DOHH2 (cell line): ENCODE data around the gene TNFAIP3.

Source experiments
- H3F3A ChIP-seq: fragments of 200-600 bp; sonication (generic), shearing (Covaris generic); 2 replicates; pipeline ENCODE4 v1.6.0; 2016; ENCODE audit warnings: antibody characterized with exemption, mild to moderate bottlenecking; ENCODE audit not compliant: control insufficient read depth, insufficient read depth
- H3K27ac ChIP-seq: fragments of 200-600 bp; sonication (generic); 2 replicates; pipeline ENCODE4 v1.5.1; 2014; ENCODE audit warnings: low read depth, mild to moderate bottlenecking, low read length, moderate library complexity
- H3K27me3 ChIP-seq: fragments of 200-600 bp; sonication (generic); 2 replicates; pipeline ENCODE4 v1.6.1; 2014; ENCODE audit warnings: mild to moderate bottlenecking, low read length, mixed read lengths; ENCODE audit not compliant: control insufficient read depth
- H3K36me3 ChIP-seq: fragments of 200-600 bp; sonication (generic); 2 replicates; pipeline ENCODE4 v1.6.1; 2014; ENCODE audit warnings: mild to moderate bottlenecking, low read length, moderate library complexity, mixed read lengths; ENCODE audit not compliant: control insufficient read depth
- H3K4me1 ChIP-seq: fragments of 200-600 bp; sonication (generic); 2 replicates; pipeline ENCODE4 v1.6.1; 2014; ENCODE audit warnings: mild to moderate bottlenecking, low read length, mixed read lengths; ENCODE audit not compliant: control insufficient read depth
- H3K4me2 ChIP-seq: fragments of 200-600 bp; sonication (generic); 2 replicates; pipeline ENCODE4 v1.6.0; 2014; ENCODE audit warnings: mild to moderate bottlenecking, low read length, moderate library complexity
- H3K4me3 ChIP-seq: fragments of 200-600 bp; sonication (generic); 2 replicates; pipeline ENCODE4 v1.5.1; 2014; ENCODE audit warnings: mild to moderate bottlenecking, low read length, mixed read lengths
- H3K79me2 ChIP-seq: fragments of 200-600 bp; sonication (generic); 2 replicates; pipeline ENCODE4 v1.6.1; 2014; ENCODE audit warnings: mild to moderate bottlenecking, low read length, mixed read lengths; ENCODE audit not compliant: control insufficient read depth
- H3K9me2 ChIP-seq: fragments of 200-600 bp; sonication (generic); replicated peaks from 2 replicates; pipeline ENCODE4 v1.6.1; 2014; ENCODE audit warnings: mild to moderate bottlenecking, low read length, mixed read lengths; ENCODE audit not compliant: control insufficient read depth
- H3K9me3 ChIP-seq: fragments of 200-600 bp; sonication (generic); 2 replicates; pipeline ENCODE4 v1.6.1; 2014; ENCODE audit warnings: antibody characterized with exemption, low read length, mixed read lengths; ENCODE audit not compliant: control insufficient read depth, insufficient read depth
- H4K20me1 ChIP-seq: fragments of 200-600 bp; sonication (generic); 2 replicates; pipeline ENCODE4 v1.6.0; 2014; ENCODE audit warnings: low read depth, mild to moderate bottlenecking, antibody characterized with exemption, low read length, moderate library complexity; ENCODE audit not compliant: control insufficient read depth, insufficient read depth
- CTCF ChIP-seq: fragments of 200-600 bp; sonication (generic); IDR thresholded peaks from one replicate; pipeline ENCODE4 v1.5.1; 2014; ENCODE audit warnings: antibody characterized with exemption, mild to moderate bottlenecking, low read depth, low read length; ENCODE audit not compliant: poor library complexity, severe bottlenecking
- EZH2phosphoT487 ChIP-seq: fragments of 200-600 bp; sonication (generic); IDR thresholded peaks from 2 replicates; pipeline ENCODE4 v1.6.1; 2017; ENCODE audit warnings: borderline replicate concordance, mild to moderate bottlenecking, antibody characterized with exemption, low read length, moderate library complexity, mixed read lengths

The TNFAIP3 gene

GRCh38 chr6:137862419-137863090, 4.5 kb upstream of the TNFAIP3 start:
- Histone ChIP-seq H3F3A (no peaks in the 10 kb centered on the region), H3K4me3 (no peak overlapping the region), H3K9me3 (no peaks in the 10 kb centered on the region), H3K9me2 (no peaks in the 10 kb centered on the region), H3K79me2 (no peaks in the 10 kb centered on the region), H3K4me2 (no peak overlapping the region), H3K27ac (no peak overlapping the region), H3K4me1 (peaks cover 12% of the 10 kb centered on the region), H3K36me3 (no peaks in the 10 kb centered on the region), H4K20me1 (no peaks in the 10 kb centered on the region), H3K27me3 (no peaks in the 10 kb centered on the region; the same call in 1 of the 2 replicates)
- TF ChIP-seq CTCF, result no peak
- no peak for TF ChIP-seq EZH2phosphoT487

- H3K36me3 ChIP-seq, result no peaks in the 10 kb centered on the region
- peaks cover 3% of the 10 kb centered on the region; the same call in 1 of the 2 replicates for H3K27me3 ChIP-seq
- H3K4me3 ChIP-seq, result no peak overlapping the region
- H3K9me2 ChIP-seq, result no peaks in the 10 kb centered on the region
- no peaks in the 10 kb centered on the region for H3K79me2 ChIP-seq
- peaks cover 18% of the 10 kb centered on the region for H3K4me1 ChIP-seq
- TF ChIP-seq EZH2phosphoT487 (no peak), CTCF (no peak)
- H4K20me1 ChIP-seq, result no peaks in the 10 kb centered on the region
- no peak overlapping the region for H3K27ac ChIP-seq
- no peaks in the 10 kb centered on the region for H3K9me3 ChIP-seq
- H3F3A ChIP-seq, result no peaks in the 10 kb centered on the region
- H3K4me2 ChIP-seq, result no peak overlapping the region
Measured at GRCh38 chr6:137863091-137863797, 3.8 kb upstream of the TNFAIP3 start.

DNA sequence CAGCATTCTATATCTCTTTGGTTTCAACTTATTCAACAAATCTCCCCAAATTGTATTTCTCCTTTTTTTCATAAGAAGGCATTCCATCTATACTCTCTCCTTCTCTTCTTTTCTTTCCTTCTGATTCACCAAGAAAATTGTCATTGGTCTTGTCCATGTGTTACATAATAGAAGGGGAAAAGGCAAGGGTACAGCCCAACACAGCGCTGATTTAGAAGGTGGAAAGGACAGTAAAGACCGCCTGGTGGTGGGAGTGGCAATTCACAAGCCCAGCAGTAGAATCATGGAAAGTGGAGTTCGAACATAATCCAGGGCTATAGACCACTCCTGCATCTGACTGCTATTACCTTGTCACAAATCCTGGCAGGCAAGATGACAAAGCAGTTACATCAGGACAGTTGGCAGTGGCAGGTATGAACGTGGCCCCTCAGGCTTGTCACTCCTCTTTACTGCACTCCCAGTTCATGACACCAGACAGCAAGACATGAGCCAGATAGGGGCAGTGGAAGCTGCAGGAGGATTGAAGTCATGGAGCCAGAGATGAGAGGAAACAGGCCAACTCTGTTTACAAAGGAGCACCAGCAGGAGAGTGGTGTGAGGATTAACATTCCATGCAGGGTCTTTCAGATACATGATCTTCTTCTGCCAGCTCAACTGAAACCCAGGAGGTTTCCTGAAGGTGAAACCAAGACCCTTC, 2.1 kb upstream of the TNFAIP3 start:
- peaks cover 6% of the 10 kb centered on the region; the same call in 1 of the 2 replicates for H3K27me3 ChIP-seq
- no peaks in the 10 kb centered on the region for H4K20me1 ChIP-seq
- H3K27ac ChIP-seq, result no peak overlapping the region
- no peak for TF ChIP-seq EZH2phosphoT487
- TF ChIP-seq CTCF, result no peak
- H3K4me1 ChIP-seq, result peaks cover 27% of the 10 kb centered on the region
- H3K36me3 ChIP-seq, result no peaks in the 10 kb centered on the region
- no peak overlapping the region for H3K4me3 ChIP-seq
- no peaks in the 10 kb centered on the region for H3K9me2 ChIP-seq
- H3K9me3 ChIP-seq, result no peaks in the 10 kb centered on the region
- 0 out of 2 replicates have a peak, but pooled peaks cover 3% of the 10 kb centered on the region for H3K79me2 ChIP-seq
- H3F3A ChIP-seq, result no peaks in the 10 kb centered on the region
- no peak overlapping the region for H3K4me2 ChIP-seq
